ENCODE data around the gene DMGDH.
A peak's percentile ranks its signal among the peaks of the same experiment; 100 is the strongest.

The DMGDH gene

DNA sequence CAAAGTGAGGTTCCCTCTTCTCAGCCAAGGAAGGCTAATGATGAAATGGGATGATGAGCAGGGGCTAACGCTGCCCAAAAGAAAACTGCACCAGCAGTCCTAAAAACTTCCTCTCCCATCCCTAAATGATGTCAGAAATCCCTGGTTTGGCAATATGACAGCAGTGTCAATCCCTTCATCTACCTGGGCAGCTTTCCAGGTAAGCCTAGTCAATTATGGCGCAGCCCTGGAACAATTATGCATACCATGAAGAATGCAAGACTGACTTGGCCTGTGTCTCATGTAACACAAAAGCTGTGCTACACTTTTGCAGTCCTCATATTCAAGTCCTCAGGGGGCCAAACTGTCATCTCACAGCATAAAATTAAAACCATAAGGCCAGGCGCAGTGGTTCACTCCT is 7.0 kb downstream of the DMGDH start:
- no peak for DNase-seq

GRCh38 chr5:79059674-79060073 is 9.8 kb downstream of the DMGDH start:
- no peak for DNase-seq

GRCh38 chr5:79056847-79057246 is 12.6 kb downstream of the DMGDH start:
- DNase-seq: no peak

DNA sequence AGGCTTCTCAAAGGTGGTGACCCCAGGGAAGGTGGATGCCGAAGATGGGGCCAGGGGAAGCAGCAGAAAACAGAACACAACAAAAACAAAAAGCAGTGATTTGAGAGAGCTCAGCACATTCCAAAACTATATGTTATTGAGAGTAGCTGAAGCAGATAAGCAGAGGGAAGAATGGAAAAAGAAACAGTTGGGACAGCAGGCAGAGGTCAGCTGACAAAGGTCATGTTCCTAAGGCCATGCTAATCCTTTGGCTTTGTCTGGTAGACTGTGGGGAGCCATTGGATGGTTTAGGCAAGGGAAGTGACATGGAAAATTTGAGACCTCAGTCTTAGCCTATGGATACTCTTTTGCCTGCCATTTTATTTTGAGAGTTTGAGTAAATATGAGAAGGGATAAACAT is 14.5 kb downstream of the DMGDH start:
- no peak for DNase-seq

DNA sequence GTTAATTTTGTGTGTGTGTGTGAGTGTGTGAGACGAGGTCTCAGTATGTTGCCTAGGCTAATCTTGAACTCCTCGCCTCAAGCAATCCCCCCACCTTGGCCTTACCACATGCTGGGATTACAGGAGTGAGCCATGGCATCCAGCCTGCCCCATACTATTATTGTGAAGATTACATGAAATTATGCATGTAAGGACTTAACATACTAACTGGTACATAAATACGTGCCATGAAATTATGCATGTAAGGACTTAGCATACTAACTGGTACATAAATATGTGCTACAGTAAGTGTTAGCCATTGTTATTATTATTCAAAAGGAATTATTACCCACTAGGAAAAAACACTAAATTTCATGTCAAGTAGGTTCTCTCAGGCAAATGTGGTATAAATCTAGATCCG is 16.2 kb downstream of the DMGDH start:
- no peak for DNase-seq

DNA sequence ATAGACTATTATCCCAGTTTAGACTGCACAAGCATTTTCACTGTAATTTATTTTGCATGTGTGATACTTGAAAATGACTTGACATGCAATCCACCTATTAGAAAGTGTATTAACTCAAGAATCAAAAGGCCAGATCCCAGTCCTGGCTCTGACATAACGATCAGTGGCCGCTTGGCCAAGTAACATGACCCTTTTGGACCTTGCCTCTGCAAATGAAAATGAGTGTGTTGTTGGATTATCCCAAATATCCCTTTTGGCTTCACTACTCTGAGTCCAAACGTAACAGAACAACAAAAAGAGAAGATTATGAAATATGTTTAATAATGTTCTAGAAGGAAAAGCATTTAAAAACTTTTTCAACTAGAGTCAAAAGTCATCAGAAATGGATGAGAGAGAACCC is 19.0 kb downstream of the DMGDH start:
- no peak for DNase-seq

DNA sequence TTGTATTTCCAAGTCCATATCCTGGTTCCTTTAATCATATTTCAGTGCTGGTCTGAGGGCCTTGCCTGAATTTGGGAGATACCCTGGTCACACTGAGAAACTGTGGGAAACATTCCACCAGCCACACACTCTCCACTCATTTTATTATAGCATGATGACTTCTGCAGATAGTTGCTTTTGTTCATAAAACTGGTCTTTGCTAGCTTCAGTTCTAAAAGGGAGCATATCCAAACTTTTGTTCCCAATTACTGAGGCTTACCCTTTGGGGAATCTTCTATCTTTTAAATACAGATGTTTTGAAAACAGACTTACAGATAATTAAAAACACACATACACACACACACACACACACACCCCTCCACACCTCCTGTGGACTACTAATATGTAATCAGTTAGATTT is 21.0 kb downstream of the DMGDH start:
- no peak for DNase-seq

- no peak for DNase-seq
These were observed 22.3 kb downstream of the DMGDH start for GRCh38 chr5:79047199-79047598.

GRCh38 chr5:79042188-79042587 is 27.3 kb downstream of the DMGDH start:
- no peak for DNase-seq

DNA sequence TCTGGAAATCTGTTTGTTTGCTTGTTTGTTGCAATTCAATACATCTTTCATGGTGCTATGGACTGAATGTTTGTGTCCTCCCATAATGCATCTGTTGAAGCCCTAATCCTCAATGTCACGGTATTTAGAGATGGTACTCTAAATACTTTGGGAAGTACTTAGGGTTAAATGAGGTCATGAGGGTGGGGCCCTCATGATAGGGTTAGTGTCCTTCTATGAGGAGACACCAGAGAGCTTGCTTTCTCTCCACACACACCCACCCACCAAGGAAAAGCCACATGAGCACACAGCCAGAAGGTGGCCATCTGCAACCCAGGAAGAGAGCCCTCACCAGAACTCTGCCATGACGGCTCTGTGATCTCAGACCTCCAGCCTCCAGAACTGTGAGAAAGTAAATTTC is 32.7 kb downstream of the DMGDH start:
- DNase-seq: no peak

DNA sequence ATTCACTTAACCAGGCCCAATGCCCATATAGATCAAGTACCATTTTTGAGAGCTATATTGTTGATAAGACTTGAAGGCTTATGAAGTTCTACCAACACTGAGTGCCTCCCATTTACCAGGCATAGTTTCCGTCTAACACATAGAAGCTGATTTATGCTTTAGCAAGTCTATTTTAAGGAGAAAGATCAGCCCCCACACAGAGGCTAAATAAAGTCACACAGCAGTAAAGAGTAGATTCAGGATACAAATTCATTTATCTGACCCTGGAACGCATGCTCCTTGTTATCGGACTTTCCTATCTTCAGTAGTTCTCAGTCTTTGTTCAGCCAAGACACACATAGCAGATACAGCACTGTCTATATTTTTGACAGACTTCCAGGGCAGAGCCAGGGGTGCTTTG is 34.2 kb downstream of the DMGDH start:
- DNase-seq: no peak

- DNase-seq: no peak
These were observed 36.7 kb downstream of the DMGDH start for GRCh38 chr5:79032782-79033181.

GRCh38 chr5:79032031-79032695 is 37.3 kb downstream of the DMGDH start:
- no peak for DNase-seq

- DNase-seq: no peak
These were observed 38.0 kb downstream of the DMGDH start for GRCh38 chr5:79031485-79031867.

DNA sequence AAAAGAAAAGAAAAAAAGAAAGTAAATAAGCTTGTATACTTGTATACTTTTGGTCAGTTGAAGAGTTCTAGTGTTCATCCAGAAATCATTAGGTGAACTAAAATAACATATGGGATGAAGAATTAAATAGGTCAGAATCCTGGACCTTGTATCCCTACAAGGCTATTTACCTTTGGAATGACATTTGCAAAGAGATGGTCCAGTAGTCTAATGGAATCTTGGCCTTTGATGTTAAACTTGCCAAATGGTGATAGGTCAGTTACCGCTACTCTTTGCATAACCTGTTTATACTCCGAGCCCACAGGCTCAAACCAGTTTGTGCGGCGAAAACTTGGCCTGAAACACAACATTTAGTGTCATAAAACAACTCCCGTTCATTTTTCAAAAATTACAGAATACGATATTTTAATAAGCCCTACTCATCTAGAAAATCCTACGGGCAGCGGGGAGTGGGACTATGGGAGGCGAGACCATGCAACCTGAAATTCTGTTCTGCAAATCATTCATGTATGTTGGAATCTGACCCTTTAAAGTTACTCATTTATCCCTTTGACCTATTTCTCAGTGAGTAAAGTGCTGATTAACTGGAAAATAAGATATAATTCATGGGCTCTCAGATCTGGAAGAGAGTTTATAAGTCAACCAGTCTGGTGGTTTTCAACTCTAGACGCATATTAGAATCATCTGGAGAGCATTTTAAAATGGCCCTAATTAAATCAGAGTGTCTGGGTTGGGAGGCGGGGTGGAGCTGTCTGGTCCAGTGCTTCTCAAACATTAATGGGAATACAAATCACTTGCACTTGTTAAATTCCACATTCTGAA is 38.6 kb downstream of the DMGDH start:
- no peak for DNase-seq

DNA sequence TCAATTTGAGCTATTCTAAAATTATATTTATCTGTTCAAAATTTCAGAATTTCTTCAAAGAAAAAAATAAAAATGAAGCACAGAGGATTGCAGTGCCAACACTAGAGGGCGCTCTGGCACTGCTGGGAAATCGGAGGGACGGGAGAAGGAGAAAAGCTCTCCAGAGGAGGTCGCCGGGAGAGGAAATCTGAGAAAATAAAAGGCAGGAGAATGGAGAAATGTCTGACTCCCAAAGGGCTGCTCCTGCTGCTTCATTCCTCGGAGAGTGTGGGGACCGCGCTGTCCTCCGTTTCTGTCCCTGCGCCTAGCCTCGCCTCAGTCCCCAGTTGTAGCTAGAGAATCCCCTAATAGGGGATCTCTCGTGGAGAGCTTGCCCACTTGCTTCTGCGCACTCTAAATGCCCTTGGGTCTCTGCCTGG is 44.4 kb downstream of the DMGDH start:
- peak; percentile 39 for DNase-seq

- no peak for DNase-seq
These were observed 45.5 kb downstream of the DMGDH start for GRCh38 chr5:79023947-79024346.

DNA sequence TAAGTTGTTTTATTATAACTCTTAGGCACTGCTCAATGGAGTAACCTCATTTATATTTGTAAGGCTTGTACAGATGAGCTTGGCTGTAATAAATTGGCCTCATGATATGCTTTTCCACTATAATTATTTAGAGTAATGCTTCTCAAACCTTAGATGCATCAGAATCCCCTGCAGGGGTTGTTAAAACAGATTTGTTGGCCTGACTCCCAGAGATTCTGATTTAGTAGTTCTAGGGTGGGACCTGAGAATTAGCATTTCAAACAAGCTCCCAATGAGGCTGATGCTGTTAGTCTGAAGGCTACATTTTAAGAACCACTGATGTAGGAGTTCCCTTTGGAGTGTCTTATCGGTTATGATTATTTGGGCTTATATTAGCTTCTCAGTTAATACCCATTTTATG is 46.1 kb downstream of the DMGDH start:
- no peak for DNase-seq

DNA sequence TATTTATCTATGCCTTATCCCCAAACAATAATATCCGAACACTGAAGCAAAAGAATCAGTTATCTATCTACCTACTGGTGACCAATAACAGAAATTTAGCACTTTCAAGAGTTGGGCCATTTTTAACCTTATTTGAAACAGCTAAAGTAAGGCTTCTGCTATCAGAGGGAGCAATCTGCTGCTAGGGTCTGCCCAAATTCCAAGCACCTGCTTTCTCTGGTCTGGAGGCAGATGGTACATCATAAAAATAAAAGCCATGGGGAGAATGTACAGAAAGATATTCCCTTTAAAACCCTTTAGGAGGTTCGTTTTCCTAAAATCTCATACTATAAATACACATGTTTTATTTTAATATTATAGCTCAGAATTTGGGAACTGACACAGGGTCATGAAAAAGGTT is 46.7 kb downstream of the DMGDH start:
- no peak for DNase-seq

GRCh38 chr5:79021753-79022152 is 47.7 kb downstream of the DMGDH start:
- DNase-seq: no peak

DNA sequence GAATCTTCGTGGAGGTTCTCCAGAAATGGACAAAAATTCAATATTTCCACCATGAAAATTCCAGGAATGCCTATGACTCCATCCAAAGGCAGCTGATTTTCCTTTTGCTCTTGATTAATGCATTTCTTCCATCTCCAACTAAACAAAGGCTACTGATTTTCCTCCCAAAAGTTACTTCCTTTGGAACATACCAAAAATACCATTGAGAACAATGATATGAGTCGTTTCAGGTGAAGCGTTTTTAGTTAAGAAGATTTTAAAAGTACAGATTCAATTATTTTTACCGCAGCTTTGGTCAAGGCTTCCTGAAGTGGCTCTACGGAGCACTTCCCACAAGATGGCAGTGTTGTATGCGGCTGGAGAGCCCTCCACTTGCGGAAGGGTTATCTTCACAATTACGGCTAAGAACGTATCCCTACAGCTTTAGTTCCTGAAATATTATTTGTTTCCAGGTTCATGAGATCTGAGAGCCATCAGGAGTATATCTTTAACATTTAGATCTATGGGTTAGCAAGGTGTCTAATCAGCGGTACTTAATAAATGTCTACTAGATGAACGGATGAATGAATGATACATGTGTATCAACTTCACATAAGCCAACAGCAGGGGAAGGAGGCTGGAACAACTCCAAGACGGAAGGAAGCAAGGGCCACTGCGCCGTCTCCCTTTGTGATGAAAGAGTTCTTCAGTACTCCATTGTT is 48.5 kb downstream of the DMGDH start:
- DNase-seq: peak; percentile 39

DNA sequence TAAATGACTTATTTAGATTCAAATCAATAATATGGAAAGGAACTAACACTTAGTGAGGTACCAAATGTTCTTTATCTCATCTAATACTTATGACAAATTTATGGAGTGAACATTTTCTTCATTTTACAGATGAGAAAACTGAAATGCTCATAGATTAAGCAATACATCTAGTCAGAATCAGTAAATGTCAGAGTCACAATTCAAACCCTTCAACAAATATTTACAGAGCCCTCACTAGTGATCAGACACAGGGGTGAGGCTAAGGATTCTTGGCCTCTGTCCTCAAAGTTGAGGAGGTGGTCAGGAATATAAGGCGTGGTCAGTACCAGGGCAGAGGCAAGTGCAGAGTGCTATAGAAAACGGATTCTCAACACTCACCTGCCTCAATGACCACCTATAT is 54.8 kb downstream of the DMGDH start:
- no peak for DNase-seq

DNA sequence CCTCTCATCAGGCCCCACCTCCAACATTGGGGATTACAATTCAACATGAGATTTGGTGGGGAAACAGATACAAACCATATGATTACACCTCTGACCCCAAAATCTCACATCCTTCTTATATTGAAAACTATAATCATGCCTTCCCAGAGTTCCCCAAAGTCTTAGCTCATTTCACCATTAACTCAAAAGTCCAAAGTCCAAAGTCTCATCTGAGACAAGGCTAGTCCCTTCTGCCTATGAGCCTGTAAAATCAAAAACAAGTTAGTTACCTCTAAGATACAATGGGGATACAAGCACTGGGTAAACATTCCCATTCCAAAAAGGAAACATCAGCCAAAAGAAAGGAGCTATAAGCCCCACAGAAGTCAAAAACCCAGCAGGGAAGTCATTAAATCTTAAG is 57.6 kb downstream of the DMGDH start:
- DNase-seq: no peak

DNA sequence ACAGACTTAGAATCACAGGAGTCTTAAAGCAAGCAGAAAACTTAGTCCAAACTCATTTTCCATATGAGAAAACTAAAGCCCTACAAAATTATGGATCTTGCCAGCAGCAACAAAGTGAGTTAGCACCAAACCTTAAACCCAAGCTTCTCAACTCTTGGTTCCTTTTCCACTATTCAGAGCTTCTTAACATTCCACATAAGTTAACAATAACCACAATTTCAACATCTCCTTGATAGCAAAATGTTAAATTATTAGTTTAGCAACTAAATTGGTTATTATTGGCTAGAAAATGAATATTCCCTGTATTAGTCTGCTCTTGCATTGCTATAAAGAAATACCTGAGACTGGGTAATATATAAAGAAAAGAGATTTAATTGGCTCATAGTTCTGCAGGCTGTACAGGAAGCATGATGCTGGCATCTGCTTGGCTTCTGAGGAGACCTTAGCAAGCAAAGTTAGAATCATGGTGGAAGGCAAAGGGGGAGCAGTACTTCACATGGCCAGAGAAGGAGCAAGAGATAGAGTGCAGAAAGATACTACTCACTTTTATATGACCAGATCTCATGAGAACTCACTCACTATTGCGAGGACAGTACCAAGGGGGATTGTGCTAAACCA is 58.1 kb downstream of the DMGDH start:
- DNase-seq: no peak

Data from SHP77 treated with DMSO at 0.1 percent for 48 hours (cell line).